ENCODE results near the gene OR2M5. TPM values are rescaled to one million over a fixed set of nuclear protein-coding genes. Genes with fewer than 3 reads are reported as not detected.

OR2M5 gene, protein sequence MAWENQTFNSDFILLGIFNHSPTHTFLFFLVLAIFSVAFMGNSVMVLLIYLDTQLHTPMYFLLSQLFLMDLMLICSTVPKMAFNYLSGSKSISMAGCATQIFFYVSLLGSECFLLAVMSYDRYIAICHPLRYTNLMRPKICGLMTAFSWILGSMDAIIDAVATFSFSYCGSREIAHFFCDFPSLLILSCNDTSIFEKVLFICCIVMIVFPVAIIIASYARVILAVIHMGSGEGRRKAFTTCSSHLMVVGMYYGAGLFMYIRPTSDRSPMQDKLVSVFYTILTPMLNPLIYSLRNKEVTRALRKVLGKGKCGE
- total RNA-seq (2014; rRNA removed; shearing (Covaris generic)) = not detected in 2 replicates

DNA sequence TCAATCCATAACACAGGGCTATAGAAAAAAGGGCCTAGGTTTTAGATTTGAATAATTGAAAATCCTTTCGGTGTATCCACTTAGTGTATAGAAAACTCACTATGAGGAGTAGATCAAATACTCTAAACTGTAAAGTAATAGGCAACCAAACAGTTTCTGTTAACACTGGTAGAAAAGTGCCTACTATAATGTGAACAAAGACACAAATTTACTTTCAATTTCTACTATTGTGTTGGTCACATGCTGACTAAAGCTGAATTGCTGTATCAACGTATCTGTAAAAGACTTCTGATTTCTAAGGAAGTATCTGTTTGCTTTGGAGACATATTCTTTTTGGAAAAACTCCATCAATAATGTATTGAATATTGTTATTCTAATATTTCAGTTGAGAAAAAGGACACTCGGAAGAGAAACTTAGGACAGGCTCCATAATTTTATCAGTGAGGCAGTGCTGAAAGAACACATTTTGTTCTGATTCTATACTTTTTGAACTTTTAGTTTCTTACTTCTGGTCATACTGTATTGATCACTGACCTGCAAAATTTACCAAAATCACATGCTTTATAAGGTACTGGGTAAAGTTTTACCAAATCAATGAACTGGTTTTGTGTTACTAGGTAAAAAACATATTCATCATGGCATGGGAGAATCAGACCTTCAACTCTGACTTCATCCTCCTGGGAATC, at the start of gene OR2M5:
OR2M5 (plus strand) TSS at position 636 of the 686 bp plus-strand sequence; CDS start at position 636, 0 bp downstream.
- Histone ChIP-seq H3K27me3 (ENCODE audit: control insufficient read depth, insufficient read depth, low read length) (no peaks in the 10 kb centered on the region), H3K4me3 (ENCODE audit: insufficient read depth, low read depth, low read length) (no peak within 1 kb of the TSS), H3K36me3 (replicated peaks; ENCODE audit: control insufficient read depth, insufficient read depth, low read length) (no peaks in the 10 kb centered on the region)
- DNase-seq = no peak

DNA sequence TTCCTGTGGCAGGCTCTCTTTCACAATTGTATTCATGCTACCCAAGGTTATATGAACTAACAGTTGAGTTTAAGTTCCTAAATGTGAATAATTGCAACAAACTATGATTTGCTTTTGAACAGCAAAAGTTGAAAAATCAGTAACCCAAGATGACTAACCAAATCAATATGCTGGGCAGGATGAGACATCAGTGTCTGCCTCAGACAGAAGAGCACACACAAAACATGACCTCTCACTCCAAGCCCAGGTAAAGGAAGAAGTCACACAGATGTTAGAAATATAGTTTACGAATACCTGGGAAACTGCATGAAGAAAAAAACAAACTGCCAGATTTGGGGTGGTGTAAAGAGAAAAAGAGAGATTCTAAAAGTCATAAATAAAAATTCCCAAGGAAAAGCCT, 46.4 kb upstream of the OR2M5 start:
- Histone ChIP-seq H3K4me3 (ENCODE audit: insufficient read depth, low read depth, low read length) (no peak overlapping the region), H3K27me3 (ENCODE audit: control insufficient read depth, insufficient read depth, low read length) (no peaks in the 10 kb centered on the region), H3K36me3 (replicated peaks; ENCODE audit: control insufficient read depth, insufficient read depth, low read length) (no peaks in the 10 kb centered on the region)
- DNase-seq = no peak

DNA sequence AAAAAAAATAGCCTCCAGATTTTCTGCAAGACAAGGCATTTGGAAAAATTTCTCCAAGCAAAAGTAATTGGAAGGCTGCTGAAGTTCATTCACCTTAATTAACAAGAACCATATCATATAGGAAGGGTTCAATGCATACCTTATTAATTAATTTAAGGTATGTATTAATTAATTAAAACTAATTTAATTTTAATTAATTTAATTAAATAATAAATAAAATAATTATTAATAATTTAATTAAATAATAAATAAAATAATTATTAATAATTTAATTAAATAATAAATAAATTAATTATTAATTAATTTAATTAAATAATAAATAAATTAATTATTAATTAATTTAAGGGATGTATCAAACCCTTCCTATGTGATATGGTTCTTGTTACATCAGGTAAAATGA, 42.1 kb upstream of the OR2M5 start:
- no peak for DNase-seq
- H3K4me3 ChIP-seq (ENCODE audit: insufficient read depth, low read depth, low read length) = no peak overlapping the region
- H3K27me3 ChIP-seq (ENCODE audit: control insufficient read depth, insufficient read depth, low read length) = no peaks in the 10 kb centered on the region

DNA sequence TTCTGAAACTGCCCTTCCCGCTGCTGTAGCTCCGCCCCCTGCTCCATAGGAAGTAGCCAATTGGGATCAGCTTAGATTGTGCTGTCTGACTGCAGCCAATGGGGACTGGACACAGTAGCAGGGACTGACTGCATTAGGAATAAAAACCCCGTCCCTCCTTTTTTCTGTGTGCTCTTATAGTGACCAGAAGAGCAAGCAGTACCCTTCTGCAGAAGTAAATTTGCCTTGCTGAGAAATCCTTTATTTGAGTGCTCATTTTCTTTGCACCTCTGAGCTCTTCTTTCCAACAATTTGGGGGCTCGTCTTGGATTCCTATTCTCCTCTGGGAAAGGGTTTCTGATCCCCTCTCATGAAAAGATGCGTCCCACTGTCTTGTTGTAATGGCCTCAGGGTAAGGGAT, 33.8 kb upstream of the OR2M5 start:
- no peak for DNase-seq
- no peaks in the 10 kb centered on the region for H3K36me3 ChIP-seq (replicated peaks; ENCODE audit: control insufficient read depth, insufficient read depth, low read length)
- no peak overlapping the region for H3K4me3 ChIP-seq (ENCODE audit: insufficient read depth, low read depth, low read length)
- no peaks in the 10 kb centered on the region for H3K27me3 ChIP-seq (ENCODE audit: control insufficient read depth, insufficient read depth, low read length)

More for the DNA sequence above, 42.1 kb upstream of the OR2M5 start:
- H3K36me3 ChIP-seq (replicated peaks; ENCODE audit: control insufficient read depth, insufficient read depth, low read length) = no peaks in the 10 kb centered on the region

DNA sequence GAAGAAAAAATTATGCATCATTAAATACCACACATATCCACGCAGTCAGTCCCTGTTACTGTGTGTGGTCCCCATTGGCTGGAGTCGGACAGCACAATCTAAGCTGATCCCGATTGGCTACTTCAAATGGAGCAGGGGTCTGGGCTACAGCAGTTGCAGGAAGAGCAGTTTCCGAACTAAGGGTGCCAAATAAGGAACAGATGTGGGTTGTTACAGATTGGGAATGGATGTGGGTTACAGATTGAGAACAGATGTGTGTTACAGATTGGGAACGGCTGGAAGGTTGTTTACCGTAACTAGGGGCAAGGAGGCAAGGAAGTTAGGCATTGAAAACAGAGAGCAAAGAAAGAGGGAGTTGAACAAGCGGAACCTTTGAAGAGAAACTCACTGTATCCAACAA, 30.1 kb upstream of the OR2M5 start:
- Histone ChIP-seq H3K27me3 (ENCODE audit: control insufficient read depth, insufficient read depth, low read length) (no peaks in the 10 kb centered on the region), H3K4me3 (ENCODE audit: insufficient read depth, low read depth, low read length) (no peak overlapping the region), H3K36me3 (replicated peaks; ENCODE audit: control insufficient read depth, insufficient read depth, low read length) (no peaks in the 10 kb centered on the region)
- DNase-seq = no peak

DNA sequence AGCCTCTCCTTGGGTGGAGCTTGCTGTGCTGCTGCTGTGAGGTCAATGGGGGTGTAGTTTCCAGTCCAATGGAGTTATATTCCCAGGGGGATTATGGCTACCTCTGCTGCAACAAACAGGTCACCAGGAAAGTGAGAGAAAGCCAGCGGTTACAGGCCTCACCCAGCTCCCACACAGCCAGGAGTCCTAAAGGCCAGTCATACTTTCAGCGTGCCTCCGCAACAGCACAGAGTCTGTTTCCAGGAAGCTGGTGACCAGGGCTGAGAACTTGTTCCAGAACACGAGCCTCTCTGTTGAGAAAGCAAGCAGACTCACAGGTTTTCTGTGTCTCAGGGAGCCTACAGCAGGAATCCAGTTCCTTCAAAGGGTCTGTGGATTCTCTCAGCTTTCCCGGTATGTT, 17.3 kb upstream of the OR2M5 start:
- Histone ChIP-seq H3K4me3 (ENCODE audit: insufficient read depth, low read depth, low read length) (no peak overlapping the region), H3K36me3 (replicated peaks; ENCODE audit: control insufficient read depth, insufficient read depth, low read length) (no peaks in the 10 kb centered on the region), H3K27me3 (ENCODE audit: control insufficient read depth, insufficient read depth, low read length) (no peaks in the 10 kb centered on the region)
- no peak for DNase-seq

DNA sequence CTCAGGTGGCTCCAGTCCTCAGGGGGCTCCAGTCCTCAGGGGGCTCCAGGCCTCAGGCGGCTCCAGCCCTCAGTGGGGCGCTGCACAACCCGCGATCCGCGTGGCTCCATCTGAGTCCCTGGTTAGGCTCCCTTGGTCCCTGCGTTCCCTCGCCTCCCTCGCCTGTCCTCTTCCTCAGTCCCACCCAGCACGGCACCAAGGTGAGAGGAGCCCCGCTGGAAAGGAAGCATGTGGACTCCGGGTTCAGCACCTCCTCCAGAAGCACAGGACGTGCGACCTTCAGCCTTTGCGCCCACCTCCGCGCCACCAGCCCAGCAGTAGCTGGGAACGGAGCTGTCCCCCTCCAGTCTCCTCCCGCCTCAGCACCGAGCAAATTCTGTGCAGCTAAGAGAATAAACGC, 8.1 kb upstream of the OR2M5 start:
- Histone ChIP-seq H3K36me3 (replicated peaks; ENCODE audit: control insufficient read depth, insufficient read depth, low read length) (no peaks in the 10 kb centered on the region), H3K27me3 (ENCODE audit: control insufficient read depth, insufficient read depth, low read length) (no peaks in the 10 kb centered on the region), H3K4me3 (ENCODE audit: insufficient read depth, low read depth, low read length) (no peak overlapping the region)
- no peak for DNase-seq

DNA sequence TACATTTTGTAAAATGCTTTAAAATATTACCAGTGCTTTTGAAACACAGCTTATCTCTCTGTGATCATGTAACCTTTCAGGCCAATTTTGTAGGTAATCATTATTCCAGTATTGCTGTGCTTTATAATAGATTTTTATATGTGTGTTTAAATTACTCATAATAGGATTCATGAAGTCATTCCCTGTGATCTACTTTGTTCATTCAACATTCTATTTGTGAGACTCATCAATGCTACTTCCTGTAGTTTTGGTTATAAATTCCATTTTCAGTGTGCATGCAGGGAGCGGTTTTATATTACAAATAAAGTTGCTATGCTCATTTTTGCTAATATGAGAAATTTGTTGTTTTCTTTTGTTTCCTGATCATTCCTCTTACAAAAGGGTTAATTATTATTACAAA, 4.1 kb upstream of the OR2M5 start:
- H3K36me3 ChIP-seq (replicated peaks; ENCODE audit: control insufficient read depth, insufficient read depth, low read length) = no peaks in the 10 kb centered on the region
- no peak for DNase-seq

DNA sequence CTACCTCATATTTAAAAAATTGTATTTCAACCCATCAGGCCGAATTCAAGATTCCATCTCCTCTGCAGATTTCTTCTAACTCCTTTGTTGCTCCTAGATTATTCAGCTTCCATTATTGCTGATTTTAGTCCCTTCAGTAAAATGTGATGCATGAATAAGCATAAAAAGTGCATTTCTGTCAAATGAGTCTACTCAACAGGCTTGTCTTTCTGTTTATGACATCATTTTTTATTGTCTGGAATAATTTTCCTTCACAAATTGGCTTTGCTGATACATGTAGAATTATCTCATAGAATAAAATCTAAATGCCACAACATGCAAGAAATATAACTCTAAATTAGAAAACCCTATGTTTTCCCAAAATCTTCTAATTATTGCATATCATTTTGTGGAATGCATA, 1.6 kb upstream of the OR2M5 start:
- Histone ChIP-seq H3K4me3 (ENCODE audit: insufficient read depth, low read depth, low read length) (no peak overlapping the region), H3K27me3 (ENCODE audit: control insufficient read depth, insufficient read depth, low read length) (no peaks in the 10 kb centered on the region), H3K36me3 (replicated peaks; ENCODE audit: control insufficient read depth, insufficient read depth, low read length) (no peaks in the 10 kb centered on the region)
- no peak for DNase-seq

More for the DNA sequence above, 4.1 kb upstream of the OR2M5 start:
- H3K27me3 ChIP-seq (ENCODE audit: control insufficient read depth, insufficient read depth, low read length) = no peaks in the 10 kb centered on the region
- no peak overlapping the region for H3K4me3 ChIP-seq (ENCODE audit: insufficient read depth, low read depth, low read length)

DNA sequence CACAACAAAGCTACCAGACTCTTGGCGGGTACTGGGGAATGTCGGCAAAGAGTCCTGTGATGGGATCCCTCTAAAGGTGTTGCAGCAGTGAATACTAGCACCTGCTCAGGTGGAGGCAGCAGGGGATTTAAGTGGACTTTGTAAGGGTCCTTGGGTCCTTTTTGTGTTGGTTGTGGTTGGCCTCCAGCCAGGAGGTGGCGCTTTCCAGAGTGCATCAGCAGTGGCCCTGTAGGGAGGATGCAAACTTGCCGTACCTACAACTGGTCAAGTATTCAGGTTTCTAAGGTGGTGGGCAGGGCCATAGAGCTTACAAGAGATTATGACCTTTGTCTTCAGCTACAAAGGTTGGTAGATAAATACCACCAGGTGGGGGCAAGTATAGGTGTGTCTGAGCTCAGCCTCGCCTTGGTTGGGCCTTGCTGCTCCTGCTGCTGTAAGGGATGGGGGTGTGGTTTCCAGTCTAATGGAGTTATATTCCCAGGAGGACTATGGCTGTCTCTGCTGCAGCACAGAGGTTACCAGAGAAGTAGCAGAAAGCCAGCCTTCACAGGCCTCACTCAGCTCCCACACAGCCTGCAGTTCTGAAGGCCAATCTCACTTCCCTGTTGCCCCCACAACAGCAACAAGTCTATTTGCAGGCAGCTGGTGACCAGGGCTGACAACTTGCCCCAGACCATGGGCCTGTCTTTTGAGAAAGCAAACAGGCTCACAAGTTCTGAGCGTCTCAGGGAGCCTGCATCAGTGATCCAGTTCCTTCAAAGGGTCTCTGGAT, 7.3 kb downstream of the OR2M5 start:
- no peak for DNase-seq
- Histone ChIP-seq H3K36me3 (replicated peaks; ENCODE audit: control insufficient read depth, insufficient read depth, low read length) (no peaks in the 10 kb centered on the region), H3K4me3 (ENCODE audit: insufficient read depth, low read depth, low read length) (no peak overlapping the region), H3K27me3 (ENCODE audit: control insufficient read depth, insufficient read depth, low read length) (no peaks in the 10 kb centered on the region)

DNA sequence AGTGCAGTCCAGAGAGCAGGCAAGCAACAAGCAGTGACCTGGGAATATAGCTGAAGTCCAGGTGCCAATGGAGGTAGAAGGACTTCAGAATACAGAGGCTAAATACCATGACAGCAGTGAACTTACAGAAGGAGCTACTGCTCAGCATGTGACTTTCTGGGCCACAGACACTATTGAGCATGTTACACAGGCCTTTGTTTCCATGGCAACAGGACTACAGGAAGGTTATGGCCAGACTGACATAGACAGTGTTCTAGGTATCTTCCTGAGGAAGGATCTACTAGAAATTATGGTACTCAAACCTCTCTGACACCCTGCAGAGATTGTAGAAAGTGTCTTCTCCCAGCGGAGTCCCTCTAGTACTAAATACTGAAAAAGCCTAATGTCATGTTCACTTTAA, 11.0 kb downstream of the OR2M5 start:
- Histone ChIP-seq H3K27me3 (ENCODE audit: control insufficient read depth, insufficient read depth, low read length) (no peaks in the 10 kb centered on the region), H3K36me3 (replicated peaks; ENCODE audit: control insufficient read depth, insufficient read depth, low read length) (no peaks in the 10 kb centered on the region), H3K4me3 (ENCODE audit: insufficient read depth, low read depth, low read length) (no peak overlapping the region)
- no peak for DNase-seq

DNA sequence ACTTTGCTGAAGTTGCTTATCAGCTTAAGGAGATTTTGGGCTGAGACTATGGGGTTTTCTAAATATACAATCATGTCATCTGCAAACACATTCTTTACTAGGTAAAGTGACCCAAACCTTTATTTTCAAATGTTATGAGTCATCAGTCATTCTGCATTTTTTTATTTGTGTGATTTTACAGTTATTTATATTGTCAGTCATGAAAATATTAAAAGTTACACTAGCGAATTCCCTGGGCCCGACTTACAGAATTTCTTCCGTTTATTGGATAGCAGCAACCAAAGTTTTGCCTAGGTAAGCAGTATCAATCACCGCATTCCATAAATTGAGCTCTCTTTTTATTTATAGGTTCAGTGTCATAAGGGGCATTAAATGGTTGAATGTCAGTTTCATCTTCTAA, 13.8 kb downstream of the OR2M5 start:
- H3K36me3 ChIP-seq (replicated peaks; ENCODE audit: control insufficient read depth, insufficient read depth, low read length) = no peaks in the 10 kb centered on the region
- H3K27me3 ChIP-seq (ENCODE audit: control insufficient read depth, insufficient read depth, low read length) = no peaks in the 10 kb centered on the region
- no peak for DNase-seq

DNA sequence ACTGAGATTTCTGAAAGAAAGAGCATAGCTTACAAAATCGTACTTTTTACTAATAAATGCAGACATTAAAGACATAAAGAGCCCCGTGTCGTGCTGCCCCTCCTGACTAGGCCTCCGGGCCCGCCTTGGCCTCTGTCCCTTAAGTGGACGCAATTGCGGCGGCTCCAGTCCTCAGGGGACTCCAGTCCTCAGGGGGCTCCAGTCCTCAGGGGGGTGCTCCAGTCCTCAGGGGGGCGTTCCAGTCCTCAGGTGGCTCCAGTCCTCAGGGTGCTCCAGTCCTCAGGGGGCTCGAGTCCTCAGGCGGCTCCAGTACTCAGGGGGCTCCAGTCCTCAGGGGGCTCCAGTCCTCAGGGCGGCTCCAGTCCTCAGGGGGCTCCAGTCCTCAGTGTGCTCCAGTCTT, 19.1 kb downstream of the OR2M5 start:
- no peak for DNase-seq

More for the DNA sequence above, 13.8 kb downstream of the OR2M5 start:
- H3K4me3 ChIP-seq (ENCODE audit: insufficient read depth, low read depth, low read length) = no peak overlapping the region

DNA sequence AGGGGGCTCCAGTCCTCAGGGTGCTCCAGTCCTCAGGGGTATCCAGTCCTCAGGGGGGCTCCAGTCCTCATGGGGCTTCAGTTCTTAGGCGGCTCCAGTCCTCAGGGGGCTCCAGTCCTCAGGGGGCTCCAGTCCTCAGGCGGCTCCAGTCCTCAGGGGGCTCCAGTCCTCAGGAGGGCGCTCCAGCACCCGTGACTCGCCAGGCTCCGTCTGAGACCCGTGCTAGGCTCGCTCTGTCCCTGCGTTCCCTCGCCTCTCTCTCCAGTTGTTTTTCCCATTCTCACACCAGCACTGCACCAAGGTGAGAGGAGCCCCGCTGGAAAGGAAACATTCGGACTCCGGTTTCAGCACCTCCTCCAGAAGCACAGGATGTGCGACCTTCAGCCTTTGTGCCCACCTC, 20.2 kb downstream of the OR2M5 start:
- Histone ChIP-seq H3K4me3 (ENCODE audit: insufficient read depth, low read depth, low read length) (no peak overlapping the region), H3K27me3 (ENCODE audit: control insufficient read depth, insufficient read depth, low read length) (no peaks in the 10 kb centered on the region)

More for the DNA sequence above, 19.1 kb downstream of the OR2M5 start:
- Histone ChIP-seq H3K27me3 (ENCODE audit: control insufficient read depth, insufficient read depth, low read length) (no peaks in the 10 kb centered on the region), H3K36me3 (replicated peaks; ENCODE audit: control insufficient read depth, insufficient read depth, low read length) (no peaks in the 10 kb centered on the region), H3K4me3 (ENCODE audit: insufficient read depth, low read depth, low read length) (no peak overlapping the region)

DNA sequence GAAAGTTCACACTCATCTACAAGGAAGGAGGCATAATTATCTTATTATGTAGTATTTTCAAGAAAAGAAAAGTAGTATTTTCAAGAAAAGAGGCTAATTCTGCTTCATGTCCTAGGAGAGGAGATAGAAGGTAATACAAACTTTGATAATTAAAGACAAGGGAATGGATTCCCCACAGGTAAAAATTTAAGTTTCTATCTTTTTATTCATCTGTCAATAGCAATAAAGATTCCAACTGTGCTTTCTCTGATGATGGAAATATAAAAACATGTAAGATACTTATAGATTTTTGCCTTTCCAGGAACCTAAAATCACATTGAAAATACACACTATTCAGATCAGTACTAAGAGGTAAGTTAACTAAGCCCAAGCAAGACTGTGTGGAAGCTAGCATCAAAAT, 29.6 kb downstream of the OR2M5 start, which contains the start of gene OR2M2:
OR2M2 (plus strand) TSS at position 301 of the 400 bp plus-strand sequence. CDS start 5,165 bp downstream, outside the sequence.
- no peak for DNase-seq
- Histone ChIP-seq H3K4me3 (ENCODE audit: insufficient read depth, low read depth, low read length) (no peak within 1 kb of the TSS), H3K27me3 (ENCODE audit: control insufficient read depth, insufficient read depth, low read length) (no peaks in the 10 kb centered on the region), H3K36me3 (replicated peaks; ENCODE audit: control insufficient read depth, insufficient read depth, low read length) (no peaks in the 10 kb centered on the region)

More for the DNA sequence above, 20.2 kb downstream of the OR2M5 start:
- no peak for DNase-seq
- no peaks in the 10 kb centered on the region for H3K36me3 ChIP-seq (replicated peaks; ENCODE audit: control insufficient read depth, insufficient read depth, low read length)

Data from H7 (cell line).